HG02759 (cell line): ENCODE data around the gene TSHZ2.
"Not testable (repeated sequence)": the region's sequence is repeated elsewhere in the genome, so short reads cannot be mapped to it uniquely, and the experiment has no call there.

Experiments
- ATAC-seq: cut with Tn5 transposase; IDR thresholded peaks from one replicate; pipeline ENCODE4 v1.9.1; 2021; ENCODE audit warnings: mild to moderate bottlenecking, moderate library complexity; ENCODE audit not compliant: unreplicated experiment

TSHZ2 gene

DNA sequence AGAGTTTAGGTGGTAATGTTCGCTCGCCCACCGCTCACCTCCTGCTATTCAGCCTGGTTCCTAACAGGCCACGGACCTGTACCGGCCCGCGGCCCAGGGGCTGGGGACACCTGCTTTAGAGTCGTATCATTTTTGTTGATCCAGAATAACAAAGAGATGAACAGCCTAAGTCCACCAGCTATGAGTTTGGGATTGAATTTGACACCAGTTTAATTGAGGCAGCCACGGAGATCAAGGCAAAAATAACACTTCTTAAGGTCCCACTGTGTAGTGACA is 108.5 kb downstream of the TSHZ2 start:
- no peak for ATAC-seq

DNA sequence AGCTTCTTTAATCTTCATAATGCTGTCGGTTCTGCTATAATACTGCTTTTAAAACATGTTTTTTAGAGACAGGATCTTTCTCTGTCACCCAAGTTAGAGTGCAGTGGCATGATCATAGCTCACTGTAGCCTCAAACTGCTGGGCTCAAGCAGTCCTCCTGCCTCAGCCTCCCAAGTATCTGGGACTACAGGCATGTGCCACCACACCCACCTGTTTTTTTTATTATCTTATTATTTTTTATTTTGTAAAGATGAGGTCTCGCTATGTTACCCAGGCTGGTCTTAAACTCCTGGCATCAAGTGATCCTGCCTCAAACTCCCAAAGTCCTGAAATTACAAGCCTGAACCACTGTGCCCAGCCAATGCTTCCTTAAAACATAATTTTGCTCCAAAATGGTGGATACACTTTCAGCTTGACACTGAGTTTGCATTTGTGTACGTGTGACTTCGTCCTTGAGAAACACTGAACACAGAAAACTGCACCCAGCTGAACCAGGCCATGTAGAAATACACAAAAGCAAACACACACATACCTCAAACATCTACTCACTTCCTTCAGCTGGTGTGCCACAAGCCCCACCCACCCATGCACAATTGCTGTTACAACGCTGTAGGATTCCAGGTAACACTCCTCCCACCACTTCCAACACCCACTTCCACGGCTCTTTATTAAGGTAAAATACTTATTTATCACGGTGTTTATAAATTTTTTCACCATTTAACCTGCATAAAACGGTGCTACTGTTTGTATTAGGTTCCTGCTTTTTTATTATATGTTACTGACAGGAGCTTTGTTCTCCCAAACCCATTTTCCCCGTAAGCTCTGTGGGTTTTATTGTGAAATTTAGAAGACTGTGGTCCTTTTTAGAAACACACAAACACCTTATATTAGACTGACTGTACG is 109.1 kb downstream of the TSHZ2 start:
- no peak for ATAC-seq

DNA sequence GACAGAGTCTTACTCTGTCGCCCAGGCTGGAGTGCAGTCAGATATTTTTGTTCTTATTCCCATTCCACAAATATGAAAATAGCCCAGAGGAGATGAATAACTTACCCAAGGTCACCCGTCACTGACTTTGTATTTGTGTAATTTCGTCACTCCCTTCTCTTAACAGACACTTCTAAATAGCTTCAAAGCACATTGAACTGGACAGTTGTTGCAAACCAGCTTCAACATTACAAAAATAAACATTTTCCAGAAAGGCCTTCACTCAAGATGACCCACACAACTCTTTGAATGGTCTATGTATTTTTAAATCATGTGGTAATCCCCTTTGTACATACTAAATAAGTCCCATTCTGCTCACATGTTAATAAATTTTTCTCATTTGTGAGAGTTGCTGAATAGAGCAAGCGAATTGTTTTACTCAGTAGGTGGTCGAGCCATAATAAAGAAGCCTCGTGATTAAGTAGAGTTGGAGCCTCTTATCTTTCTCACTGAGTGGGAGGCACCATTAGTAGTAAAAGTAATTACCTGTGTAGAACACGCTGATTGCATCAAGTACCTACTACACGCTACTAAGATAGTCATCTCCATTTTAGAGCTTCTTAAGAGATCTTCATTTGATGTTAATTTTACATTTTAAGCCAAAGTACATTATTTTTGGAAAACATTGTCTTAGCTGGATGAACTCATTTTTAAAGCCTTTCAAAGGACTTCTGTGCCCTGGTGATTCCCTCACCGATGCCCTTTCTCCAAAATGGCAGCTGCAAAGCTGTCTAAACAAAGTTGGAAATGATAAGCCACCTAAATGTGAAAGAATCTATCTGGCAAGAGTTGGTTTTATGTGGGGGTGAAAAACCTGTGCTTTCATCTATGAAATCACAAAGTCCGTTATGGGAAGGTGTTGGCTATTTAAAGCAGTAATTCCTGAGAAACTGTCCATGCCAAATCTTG is 110.0 kb downstream of the TSHZ2 start:
- no peak for ATAC-seq

DNA sequence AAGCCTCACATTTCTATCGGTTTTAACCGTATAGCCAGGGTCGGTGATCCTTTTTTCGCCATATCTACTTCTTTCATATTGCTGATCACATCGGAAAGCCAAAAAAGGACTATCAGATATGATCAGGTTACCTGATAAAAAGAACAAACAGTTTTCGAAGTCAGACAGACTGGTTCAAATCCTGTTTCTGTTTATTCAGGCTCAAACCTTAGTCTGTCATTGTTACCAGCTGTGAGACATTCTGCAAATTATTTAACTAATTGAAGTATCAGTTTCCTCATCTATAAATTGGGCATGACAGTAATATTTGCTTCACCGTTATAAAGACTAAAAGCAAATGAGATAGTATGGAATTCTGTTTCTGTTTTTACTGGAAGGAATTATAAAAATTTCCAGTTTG is 111.3 kb downstream of the TSHZ2 start:
- ATAC-seq, result no peak

- no peak for ATAC-seq
Observed at GRCh38 chr20:53084408-53084997, 112.3 kb downstream of the TSHZ2 start.

GRCh38 chr20:53085720-53086119 is 113.6 kb downstream of the TSHZ2 start:
- no peak for ATAC-seq

DNA sequence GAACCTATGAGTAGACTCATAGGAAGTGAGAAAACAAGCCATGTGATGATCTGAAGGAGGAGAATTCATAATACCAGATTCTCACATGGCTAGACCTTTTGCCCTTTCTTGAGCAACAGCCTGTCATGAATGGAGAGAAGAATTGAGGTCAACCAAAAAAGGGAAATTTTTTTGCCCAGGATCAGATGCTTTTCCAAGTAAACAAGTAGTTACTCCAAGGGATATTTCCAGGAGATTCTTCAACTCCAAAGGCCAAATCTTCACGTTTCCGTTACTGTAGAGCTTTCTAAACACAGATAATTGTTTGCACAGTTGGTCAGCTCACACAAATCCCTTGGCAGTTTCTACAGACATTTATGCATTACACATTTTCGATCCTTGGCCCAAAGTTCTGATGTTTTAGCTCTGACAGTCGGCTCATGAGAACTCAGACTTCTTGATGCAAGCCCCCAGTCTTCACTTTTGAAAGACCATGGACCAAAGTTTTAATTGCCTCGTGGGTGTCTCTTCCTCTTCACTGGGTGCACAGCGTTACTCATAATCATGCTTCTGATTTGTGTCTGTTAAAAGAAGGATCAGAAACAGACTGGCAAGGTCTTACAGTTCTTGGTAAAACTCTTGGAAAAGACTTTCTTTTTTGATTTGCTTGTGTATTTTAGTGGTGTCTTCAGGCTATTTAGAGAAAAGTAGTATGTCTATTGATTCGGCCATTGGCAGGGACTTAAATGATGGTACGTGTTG is 115.0 kb downstream of the TSHZ2 start:
- no peak for ATAC-seq

GRCh38 chr20:53088786-53089185 is 116.6 kb downstream of the TSHZ2 start:
- no peak for ATAC-seq

- ATAC-seq, result not testable (repeated sequence)
Observed at GRCh38 chr20:53089851-53090250, 117.7 kb downstream of the TSHZ2 start.

- ATAC-seq, result no peak
Observed at GRCh38 chr20:53091789-53092188, 119.6 kb downstream of the TSHZ2 start.

- ATAC-seq, result no peak
Observed at GRCh38 chr20:53092772-53093300, 120.7 kb downstream of the TSHZ2 start.

GRCh38 chr20:53097371-53097770 is 125.2 kb downstream of the TSHZ2 start:
- no peak for ATAC-seq

DNA sequence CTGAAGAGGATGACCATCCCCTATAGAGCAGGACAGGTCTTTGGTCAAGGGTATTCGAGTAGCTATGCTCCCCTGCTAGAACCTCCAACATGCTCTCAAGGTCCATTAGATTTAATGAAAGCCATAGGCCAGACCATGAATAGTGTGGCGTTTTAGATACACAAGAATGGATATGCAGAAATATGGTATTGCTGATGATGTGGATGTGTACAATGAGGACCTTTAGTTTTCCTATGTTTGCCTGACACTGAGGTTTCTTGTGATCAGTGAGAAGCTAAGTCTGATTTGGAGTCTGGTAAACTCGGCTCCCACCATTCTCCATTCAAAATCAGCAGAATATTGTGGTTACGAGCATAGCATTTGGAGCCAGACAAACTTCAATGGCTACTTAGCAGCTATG is 125.6 kb downstream of the TSHZ2 start:
- ATAC-seq, result no peak

GRCh38 chr20:53098621-53099020 is 126.5 kb downstream of the TSHZ2 start:
- ATAC-seq, result no peak

DNA sequence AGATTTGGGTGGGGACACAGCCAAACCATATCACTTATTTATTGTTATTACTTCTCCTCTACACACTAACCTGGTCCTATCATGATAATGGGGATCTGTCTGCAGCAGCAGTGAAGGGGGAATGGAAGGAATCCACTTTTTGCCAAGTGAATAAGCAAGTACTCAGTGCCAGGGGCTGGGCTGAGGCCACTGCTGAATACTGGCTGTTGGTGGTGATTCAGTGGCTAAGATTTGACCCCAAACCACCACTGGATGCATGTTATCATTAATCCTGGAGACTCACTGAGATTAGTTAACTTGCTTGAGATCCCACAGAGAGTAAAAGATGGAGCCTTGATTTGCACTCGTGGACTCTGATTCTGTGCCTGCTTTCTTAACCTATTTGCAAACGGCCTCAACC is 127.7 kb downstream of the TSHZ2 start:
- no peak for ATAC-seq

DNA sequence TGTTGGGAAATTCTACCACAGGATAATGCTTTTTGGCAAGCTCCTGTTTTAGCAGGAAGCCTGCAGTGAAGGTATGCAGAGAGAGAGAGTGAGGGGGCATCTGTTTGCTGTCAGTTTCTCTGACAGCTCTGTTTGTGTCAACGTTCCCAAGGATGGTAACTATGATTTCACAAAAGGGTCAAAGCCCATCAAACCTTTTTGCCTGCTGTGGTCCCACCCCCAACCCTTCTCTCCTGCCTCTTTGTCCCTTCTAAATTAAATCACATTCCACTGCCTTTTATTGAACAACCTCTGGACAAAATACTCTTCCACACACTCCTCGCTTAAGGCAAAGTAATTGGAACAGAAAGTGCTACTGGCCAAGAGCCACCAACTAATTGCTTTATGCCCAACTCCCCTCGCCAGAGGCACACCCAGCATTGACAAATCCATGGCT is 128.3 kb downstream of the TSHZ2 start:
- no peak for ATAC-seq

DNA sequence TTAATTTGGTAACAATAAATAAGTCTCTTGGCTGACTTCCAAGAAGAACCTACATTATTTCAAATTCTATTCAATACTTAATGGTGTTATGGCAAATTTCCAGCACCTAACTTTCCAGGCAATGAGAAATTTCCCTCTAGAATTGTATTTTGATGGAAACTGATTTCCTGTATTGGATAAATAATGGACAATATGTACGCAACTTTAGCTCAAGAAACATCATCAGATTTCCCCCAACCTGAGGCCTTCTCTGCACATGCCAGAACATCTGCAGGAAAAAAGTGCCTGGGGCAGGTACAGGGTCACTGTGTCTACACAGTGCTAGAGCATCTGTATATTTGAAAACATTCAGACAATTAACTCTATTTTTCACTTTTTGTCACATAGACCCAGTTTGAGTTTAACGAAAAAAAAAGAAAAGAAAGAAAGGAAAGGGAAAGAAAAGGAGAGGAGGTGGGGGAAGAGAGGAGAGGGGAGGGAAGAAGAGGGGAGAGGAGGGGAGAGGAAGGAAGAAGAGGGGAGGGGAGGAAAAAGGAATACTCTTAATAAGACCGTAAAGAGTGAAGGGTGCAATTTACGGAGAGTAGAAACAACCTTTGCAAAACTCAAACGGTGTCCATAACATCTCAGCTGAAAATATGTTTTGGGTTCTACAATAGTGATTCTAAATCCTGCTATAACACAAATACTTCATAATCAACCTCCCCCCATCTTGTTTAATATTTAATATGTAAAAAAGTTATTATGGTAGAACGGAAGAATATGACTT is 130.0 kb downstream of the TSHZ2 start:
- no peak for ATAC-seq

DNA sequence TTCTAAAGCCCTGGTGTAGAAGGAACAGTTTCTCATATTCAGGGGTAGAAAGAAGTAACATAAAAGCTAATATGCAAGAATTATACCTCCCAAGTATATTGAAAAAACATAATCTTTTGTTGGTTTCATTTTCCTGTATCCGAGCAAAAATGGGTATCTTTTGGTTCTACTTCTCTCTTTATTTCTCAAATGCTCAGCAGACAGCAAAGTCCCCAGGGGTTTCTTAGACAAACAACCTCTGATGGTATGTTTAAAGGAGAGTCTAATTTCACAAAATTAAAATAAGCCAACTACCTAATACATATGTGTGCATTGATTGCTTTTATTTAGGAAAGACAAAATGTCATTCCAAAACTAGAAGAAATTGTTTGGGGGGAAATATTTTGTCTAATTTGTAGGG is 131.0 kb downstream of the TSHZ2 start:
- ATAC-seq, result no peak

DNA sequence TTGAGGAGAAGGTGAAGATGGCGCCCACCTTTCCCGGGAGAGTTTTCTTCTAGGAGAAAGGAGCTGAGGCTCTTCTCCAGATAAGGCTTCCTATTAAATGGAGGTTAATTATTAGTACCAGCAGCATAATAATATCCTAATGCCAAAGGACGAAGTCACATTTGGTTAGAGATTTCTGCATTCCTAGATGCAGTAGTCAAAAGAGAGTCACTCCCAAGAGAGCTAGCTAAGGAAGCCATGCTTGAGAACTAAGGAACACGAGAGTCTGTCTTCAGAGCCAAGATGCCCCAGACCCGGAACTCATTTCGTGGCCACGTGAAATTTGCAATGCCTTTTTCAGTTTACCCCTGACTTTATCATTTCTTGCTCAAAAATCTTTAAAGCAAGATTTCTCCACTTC is 132.7 kb downstream of the TSHZ2 start:
- no peak for ATAC-seq

DNA sequence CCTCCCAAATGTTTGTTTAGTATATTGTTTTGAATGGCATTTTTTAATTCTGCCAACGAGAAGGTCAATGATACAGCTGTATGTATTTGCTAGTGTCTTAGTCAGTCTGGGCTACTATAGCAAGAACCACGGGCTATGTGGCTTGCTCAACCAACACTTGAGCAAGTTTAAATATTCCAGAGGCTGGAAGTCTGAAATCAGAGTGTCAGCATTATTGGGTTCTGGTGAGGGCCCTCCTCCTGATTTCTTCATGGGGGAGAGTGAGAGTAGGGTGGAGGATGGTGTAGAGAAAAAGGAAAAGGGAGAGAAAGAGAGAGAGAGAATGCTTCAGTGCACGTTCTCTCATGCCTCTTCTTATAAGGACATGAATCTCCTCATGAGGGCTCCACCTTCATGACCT is 144.6 kb downstream of the TSHZ2 start:
- ATAC-seq, result no peak
